Central memory CD8-positive, alpha-beta T cell (primary cell): ENCODE measurements around the gene SRRM5.
"Not testable (repeated sequence)": the region's sequence is repeated elsewhere in the genome, so short reads cannot be mapped to it uniquely, and the experiment has no call there.

Source experiments
- ATAC-seq: fragments of 150-1000 bp; cut with Tn5 transposase; replicated peaks from 2 replicates; pipeline ENCODE4 v1.10.0; 2022; ENCODE audit warnings: mild to moderate bottlenecking, moderate FRiP score, moderate number of reproducible peaks; ENCODE audit not compliant: poor library complexity, severe bottlenecking; ENCODE audit errors: extremely low read depth
- DNase-seq, 2 donors: peaks; one replicate each; pipeline ENCODE4 v3.0.0; 2021; ENCODE audit warnings: low spot score in 2 of 2
- H3K27ac Mint-ChIP-seq: one replicate; pipeline ENCODE4 v1.8.0; 2022; ENCODE audit warnings: low read depth, mild to moderate bottlenecking, moderate library complexity, mixed read lengths
- H3K27me3 Mint-ChIP-seq: one replicate; pipeline ENCODE4 v1.8.0; 2022; ENCODE audit warnings: mixed read lengths
- H3K36me3 Mint-ChIP-seq: one replicate; pipeline ENCODE4 v1.8.0; 2022; ENCODE audit warnings: mild to moderate bottlenecking, moderate library complexity, mixed read lengths; ENCODE audit not compliant: insufficient read depth
- H3K4me1 Mint-ChIP-seq: one replicate; pipeline ENCODE4 v1.8.0; 2022; ENCODE audit warnings: mixed read lengths
- H3K4me3 Mint-ChIP-seq: one replicate; pipeline ENCODE4 v1.8.0; 2022; ENCODE audit warnings: mild to moderate bottlenecking, moderate library complexity, mixed read lengths
- H3K9me3 Mint-ChIP-seq: one replicate; pipeline ENCODE4 v1.8.0; 2022; ENCODE audit warnings: mixed read lengths

The SRRM5 gene

GRCh38 chr19:43625918-43626579 is 14.2 kb downstream of the SRRM5 start:
- DNase-seq (no peak), ATAC-seq (no peak)
- Mint-ChIP-seq H3K4me3 (no peak overlapping the region), H3K27ac (no peak overlapping the region), H3K4me1 (peaks cover 17% of the 10 kb centered on the region), H3K36me3 (peaks cover 3% of the 10 kb centered on the region), H3K9me3 (no peaks in the 10 kb centered on the region), H3K27me3 (peaks cover 18% of the 10 kb centered on the region)

GRCh38 chr19:43626838-43627237 is 14.9 kb downstream of the SRRM5 start:
- no peak overlapping the region for H3K4me3 Mint-ChIP-seq
- peaks cover 17% of the 10 kb centered on the region for H3K4me1 Mint-ChIP-seq
- H3K27ac Mint-ChIP-seq: no peak overlapping the region
- DNase-seq (no peak), ATAC-seq (no peak)
- H3K27me3 Mint-ChIP-seq: peaks cover 18% of the 10 kb centered on the region
- peaks cover 3% of the 10 kb centered on the region for H3K36me3 Mint-ChIP-seq
- H3K9me3 Mint-ChIP-seq: no peaks in the 10 kb centered on the region

GRCh38 chr19:43628646-43629326 is 16.9 kb downstream of the SRRM5 start:
- DNase-seq: no peak
- Mint-ChIP-seq H3K4me3 (no peak overlapping the region), H3K27me3 (peaks cover 33% of the 10 kb centered on the region), H3K9me3 (no peaks in the 10 kb centered on the region), H3K36me3 (peaks cover 3% of the 10 kb centered on the region), H3K27ac (no peak overlapping the region), H3K4me1 (peaks cover 16% of the 10 kb centered on the region)
- ATAC-seq: no peak

- Mint-ChIP-seq H3K27me3 (peaks cover 49% of the 10 kb centered on the region), H3K4me3 (no peak overlapping the region), H3K4me1 (peaks cover 5% of the 10 kb centered on the region), H3K9me3 (no peaks in the 10 kb centered on the region), H3K27ac (no peak overlapping the region), H3K36me3 (peaks cover 1% of the 10 kb centered on the region)
- no peak for ATAC-seq
- no peak for DNase-seq
Observed at GRCh38 chr19:43631491-43631890, 19.6 kb downstream of the SRRM5 start.

- DNase-seq (no peak), ATAC-seq (no peak)
- Mint-ChIP-seq H3K4me3 (no peak overlapping the region), H3K4me1 (peaks cover under 1% of the 10 kb centered on the region), H3K27me3 (peaks cover 52% of the 10 kb centered on the region), H3K9me3 (no peaks in the 10 kb centered on the region), H3K27ac (no peak overlapping the region), H3K36me3 (no peaks in the 10 kb centered on the region)
Observed at GRCh38 chr19:43633520-43633919, 21.6 kb downstream of the SRRM5 start.

GRCh38 chr19:43634068-43634467 is 22.2 kb downstream of the SRRM5 start:
- Mint-ChIP-seq H3K4me3 (no peak overlapping the region), H3K27ac (no peak overlapping the region), H3K36me3 (peaks cover under 1% of the 10 kb centered on the region), H3K4me1 (peaks cover 6% of the 10 kb centered on the region), H3K9me3 (no peaks in the 10 kb centered on the region), H3K27me3 (peaks cover 58% of the 10 kb centered on the region)
- DNase-seq (no peak), ATAC-seq (no peak)

- H3K4me1 Mint-ChIP-seq: peaks cover 9% of the 10 kb centered on the region
- H3K4me3 Mint-ChIP-seq: no peak overlapping the region
- DNase-seq (no peak), ATAC-seq (no peak)
- no peaks in the 10 kb centered on the region for H3K9me3 Mint-ChIP-seq
- no peak overlapping the region for H3K27ac Mint-ChIP-seq
- peaks cover 3% of the 10 kb centered on the region for H3K36me3 Mint-ChIP-seq
- peaks cover 62% of the 10 kb centered on the region for H3K27me3 Mint-ChIP-seq
Observed at GRCh38 chr19:43634506-43634871, 22.6 kb downstream of the SRRM5 start.

GRCh38 chr19:43634872-43635560 is 23.1 kb downstream of the SRRM5 start:
- Mint-ChIP-seq H3K36me3 (peaks cover 3% of the 10 kb centered on the region), H3K27me3 (peaks cover 63% of the 10 kb centered on the region), H3K4me3 (no peak overlapping the region), H3K4me1 (peaks cover 9% of the 10 kb centered on the region), H3K27ac (no peak overlapping the region), H3K9me3 (no peaks in the 10 kb centered on the region)
- DNase-seq (no peak), ATAC-seq (no peak)

GRCh38 chr19:43635561-43635940 is 23.7 kb downstream of the SRRM5 start:
- ATAC-seq, H3K4me3 Mint-ChIP-seq, DNase-seq, H3K36me3 Mint-ChIP-seq, H3K27ac Mint-ChIP-seq, H3K9me3 Mint-ChIP-seq: not testable (repeated sequence)
- H3K4me1 Mint-ChIP-seq: peaks cover 11% of the 10 kb centered on the region
- H3K27me3 Mint-ChIP-seq: peaks cover 67% of the 10 kb centered on the region

- DNase-seq: no peak
- Mint-ChIP-seq H3K27me3 (peaks cover 74% of the 10 kb centered on the region), H3K4me1 (peaks cover 13% of the 10 kb centered on the region), H3K36me3 (peaks cover 3% of the 10 kb centered on the region), H3K4me3 (no peak overlapping the region), H3K27ac (no peak overlapping the region), H3K9me3 (no peaks in the 10 kb centered on the region)
- ATAC-seq: no peak
Observed at GRCh38 chr19:43636121-43636683, 24.3 kb downstream of the SRRM5 start.

GRCh38 chr19:43638214-43638994 is 26.5 kb downstream of the SRRM5 start:
- Mint-ChIP-seq H3K27ac (no peak overlapping the region), H3K9me3 (no peaks in the 10 kb centered on the region), H3K4me3 (peak overlapping the region; percentile 78), H3K4me1 (peaks cover 13% of the 10 kb centered on the region), H3K36me3 (peaks cover 6% of the 10 kb centered on the region), H3K27me3 (peaks cover 69% of the 10 kb centered on the region)
- DNase-seq (no peak), ATAC-seq (no peak)

- ATAC-seq (no peak), DNase-seq (no peak)
- no peak overlapping the region for H3K27ac Mint-ChIP-seq
- H3K36me3 Mint-ChIP-seq: peaks cover 6% of the 10 kb centered on the region
- peaks cover 13% of the 10 kb centered on the region for H3K4me1 Mint-ChIP-seq
- H3K9me3 Mint-ChIP-seq: no peaks in the 10 kb centered on the region
- peak overlapping the region; percentile 78 for H3K4me3 Mint-ChIP-seq
- H3K27me3 Mint-ChIP-seq: peaks cover 63% of the 10 kb centered on the region
Observed at GRCh38 chr19:43638995-43639518, 27.2 kb downstream of the SRRM5 start.
